SH-SY5Y (cell line): ENCODE measurements around the gene ANKK1.

Source experiments
- GATA2 ChIP-seq: IDR thresholded peaks from 2 replicates; pipeline ENCODE4 v1.6.1; 2011; ENCODE audit warnings: mild to moderate bottlenecking, low read depth, low read length
- GATA3 ChIP-seq: IDR thresholded peaks from 2 replicates; pipeline ENCODE4 v1.6.1; 2011; ENCODE audit warnings: low read depth, mild to moderate bottlenecking, low read length, moderate library complexity

The ANKK1 gene

GRCh38 chr11:113393501-113393985 lies 6.0 kb downstream of the ANKK1 start:
- TF ChIP-seq GATA3 (no peak), GATA2 (no peak)

DNA sequence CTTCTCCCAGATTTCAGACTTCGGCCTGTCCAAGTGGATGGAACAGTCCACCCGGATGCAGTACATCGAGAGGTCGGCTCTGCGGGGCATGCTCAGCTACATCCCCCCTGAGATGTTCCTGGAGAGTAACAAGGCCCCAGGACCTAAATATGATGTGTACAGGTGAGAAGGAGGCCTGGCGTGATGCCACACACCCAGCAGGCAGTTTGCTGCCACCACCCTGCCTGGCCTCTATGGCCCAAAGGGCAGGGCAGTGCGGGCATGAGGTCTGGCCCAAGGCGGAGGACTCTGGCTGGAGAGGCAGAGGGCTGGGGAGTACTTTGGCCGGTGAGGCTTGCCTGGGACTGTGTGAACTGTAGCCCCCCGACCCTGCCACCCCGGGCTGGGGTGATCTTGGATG lies 7.3 kb downstream of the ANKK1 start:
- TF ChIP-seq GATA3: no peak
- no peak for TF ChIP-seq GATA2

DNA sequence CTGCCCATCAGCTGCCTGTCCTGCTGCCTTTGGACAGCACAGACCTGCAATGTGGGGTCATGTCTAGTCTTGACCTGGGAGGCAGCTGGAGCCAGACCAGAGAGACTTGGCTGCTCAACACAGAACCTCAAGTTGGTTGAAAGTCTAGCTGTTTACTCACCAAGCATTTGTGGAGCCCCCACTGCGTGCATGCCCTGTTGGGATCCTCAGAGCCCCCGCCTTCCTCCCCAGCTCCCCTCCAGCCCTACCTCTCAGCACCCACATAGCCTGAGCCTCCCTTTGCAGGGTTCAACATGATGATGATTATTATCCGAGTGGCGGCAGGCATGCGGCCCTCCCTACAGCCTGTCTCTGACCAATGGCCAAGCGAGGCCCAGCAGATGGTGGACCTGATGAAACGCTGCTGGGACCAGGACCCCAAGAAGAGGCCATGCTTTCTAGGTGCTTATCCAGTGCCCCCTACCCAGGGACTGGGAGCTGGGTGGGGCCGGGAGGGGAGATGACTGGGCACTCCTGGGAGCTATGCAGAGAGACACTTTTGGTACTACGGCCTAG lies 8.3 kb downstream of the ANKK1 start:
- no peak for TF ChIP-seq GATA3
- no peak for TF ChIP-seq GATA2

DNA sequence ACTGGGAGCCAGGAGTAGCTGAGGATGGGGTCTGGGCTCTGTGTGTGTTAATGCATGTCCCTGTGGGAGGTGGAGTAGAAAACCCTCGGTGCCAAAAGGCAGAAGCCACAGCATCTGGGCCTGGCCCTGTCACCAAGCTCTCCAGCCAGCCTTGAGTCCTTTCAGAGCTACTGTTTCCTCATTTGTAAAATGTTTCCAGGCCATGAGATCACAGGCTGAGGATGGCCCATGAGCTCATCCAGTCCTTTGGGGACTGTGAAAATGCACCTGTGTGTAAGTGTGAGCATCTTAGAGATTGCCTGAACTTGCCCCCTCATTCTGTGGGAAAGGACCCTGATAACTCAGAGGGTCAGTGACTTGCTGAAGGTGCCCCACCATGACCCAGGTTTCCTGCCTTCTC lies 9.1 kb downstream of the ANKK1 start:
- TF ChIP-seq GATA2 (no peak), GATA3 (no peak)

DNA sequence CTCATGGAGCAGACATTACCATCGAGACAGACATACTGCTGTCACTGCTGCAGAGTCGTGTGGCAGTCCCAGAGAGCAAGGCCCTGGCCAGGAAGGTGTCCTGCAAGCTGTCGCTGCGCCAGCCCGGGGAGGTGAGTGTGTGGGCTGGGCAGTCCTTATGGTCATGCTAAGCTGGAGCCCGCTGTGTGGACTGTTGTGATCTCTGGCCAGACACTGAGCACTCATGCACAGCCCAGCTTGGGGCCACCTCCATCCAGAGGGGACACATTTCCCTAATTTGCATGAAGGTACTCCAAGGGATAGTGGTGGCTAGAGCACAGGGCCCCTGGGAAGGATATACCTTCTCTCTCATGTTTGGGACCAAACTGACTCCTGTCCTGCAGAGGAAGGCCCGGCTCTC lies 9.6 kb downstream of the ANKK1 start:
- no peak for TF ChIP-seq GATA3
- TF ChIP-seq GATA2: no peak

DNA sequence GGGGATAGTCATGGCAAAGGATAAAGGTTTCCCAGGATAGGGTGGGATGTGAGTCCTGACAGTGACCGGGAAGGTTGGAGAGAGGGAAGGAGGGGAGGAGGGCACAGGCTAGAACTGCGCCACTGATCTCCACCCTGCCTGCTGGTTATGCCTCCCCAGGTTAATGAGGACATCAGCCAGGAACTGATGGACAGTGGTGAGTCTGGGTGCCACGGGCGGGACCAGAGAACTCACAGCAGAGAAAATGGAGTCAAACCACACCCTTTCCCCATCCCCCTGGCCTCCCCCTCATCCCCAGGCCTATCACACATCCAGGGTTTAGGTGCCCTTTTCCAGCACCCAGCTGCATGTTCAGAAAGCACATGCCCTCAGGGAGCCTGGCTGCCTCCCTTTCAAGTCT lies 10.2 kb downstream of the ANKK1 start:
- no peak for TF ChIP-seq GATA2
- TF ChIP-seq GATA3: no peak

DNA sequence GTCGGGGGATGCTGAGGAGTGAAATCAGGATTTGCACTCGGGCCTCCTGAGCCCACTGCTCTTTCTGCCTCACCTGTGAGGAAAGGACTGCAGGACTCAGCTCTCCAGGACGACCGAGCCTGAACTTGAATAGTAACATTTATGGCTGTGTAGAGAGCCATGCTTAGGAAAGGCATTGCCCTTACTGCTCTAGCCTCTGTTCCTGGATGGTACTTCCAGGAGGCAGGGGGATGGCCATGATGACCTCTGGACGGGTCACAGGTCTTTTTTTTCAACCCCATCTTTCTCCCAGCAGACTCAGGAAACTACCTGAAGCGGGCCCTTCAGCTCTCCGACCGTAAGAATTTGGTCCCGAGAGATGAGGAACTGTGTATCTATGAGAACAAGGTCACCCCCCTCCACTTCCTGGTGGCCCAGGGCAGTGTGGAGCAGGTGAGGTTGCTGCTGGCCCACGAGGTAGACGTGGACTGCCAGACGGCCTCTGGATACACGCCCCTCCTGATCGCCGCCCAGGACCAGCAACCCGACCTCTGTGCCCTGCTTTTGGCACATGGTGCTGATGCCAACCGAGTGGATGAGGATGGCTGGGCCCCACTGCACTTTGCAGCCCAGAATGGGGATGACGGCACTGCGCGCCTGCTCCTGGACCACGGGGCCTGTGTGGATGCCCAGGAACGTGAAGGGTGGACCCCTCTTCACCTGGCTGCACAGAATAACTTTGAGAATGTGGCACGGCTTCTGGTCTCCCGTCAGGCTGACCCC lies 11.3 kb downstream of the ANKK1 start:
- no peak for TF ChIP-seq GATA2
- TF ChIP-seq GATA3: no peak

DNA sequence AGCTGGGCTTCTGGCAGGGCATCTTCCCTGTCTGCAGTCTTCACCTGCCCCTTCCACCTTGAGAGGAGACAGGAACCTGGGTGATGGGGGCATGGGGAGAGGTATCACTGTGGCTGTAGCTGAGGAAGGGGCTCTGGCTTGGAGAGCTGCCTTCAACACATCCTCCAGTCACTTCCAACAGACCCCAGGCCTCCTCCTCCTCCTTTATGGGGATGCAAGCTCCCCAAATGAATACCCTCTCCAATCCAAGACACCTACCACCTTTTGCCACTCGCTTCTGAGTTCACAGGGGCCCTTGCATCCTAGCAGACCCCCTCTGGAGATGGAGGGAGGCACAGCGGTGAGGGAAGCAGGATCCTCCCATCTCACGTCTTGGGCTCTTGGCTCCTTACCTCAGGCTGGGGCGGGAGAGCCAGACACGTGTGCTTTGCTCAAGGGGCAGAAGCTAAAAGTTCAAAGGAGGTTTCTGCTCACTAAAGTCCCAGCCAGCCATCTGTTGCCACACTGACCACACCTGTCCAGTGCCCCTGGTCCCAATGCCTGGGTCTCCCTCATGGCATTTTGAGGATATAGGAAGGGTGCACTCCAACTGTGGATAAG lies 13.2 kb downstream of the ANKK1 start:
- TF ChIP-seq GATA3 (no peak), GATA2 (no peak)

- TF ChIP-seq GATA3: no peak
- no peak for TF ChIP-seq GATA2
Measured at GRCh38 chr11:113401718-113402117, 14.1 kb downstream of the ANKK1 start.

DNA sequence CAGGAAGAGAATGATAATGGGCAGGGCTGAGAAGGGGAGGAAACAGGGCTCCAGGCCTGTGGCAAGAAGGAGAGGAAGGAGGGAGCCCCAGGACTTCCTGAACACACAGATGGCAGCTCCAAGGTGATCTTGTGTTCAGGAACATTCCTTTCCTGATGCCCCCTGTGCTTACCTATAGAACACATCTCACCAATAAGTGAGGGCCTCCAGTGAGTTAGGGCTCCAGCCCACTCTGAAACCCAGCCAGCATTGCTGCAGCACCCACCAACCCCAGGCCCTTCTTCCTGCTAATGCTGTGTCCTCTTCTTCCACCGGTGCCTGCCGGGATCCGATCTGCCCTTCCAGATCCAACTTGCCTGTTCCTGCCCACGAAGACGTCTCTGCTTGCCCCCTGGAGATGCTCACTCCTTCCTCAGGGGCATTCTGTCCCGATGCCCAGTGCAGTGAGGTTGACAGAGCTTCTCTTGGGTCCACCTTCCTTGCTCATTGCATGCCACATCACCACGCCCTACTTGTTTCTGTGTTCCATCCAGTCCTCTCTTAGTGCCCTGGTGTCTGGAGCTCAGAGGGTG lies 17.4 kb downstream of the ANKK1 start:
- TF ChIP-seq GATA3: no peak
- no peak for TF ChIP-seq GATA2

GRCh38 chr11:113405724-113406478 lies 18.3 kb downstream of the ANKK1 start:
- no peak for TF ChIP-seq GATA2
- no peak for TF ChIP-seq GATA3

DNA sequence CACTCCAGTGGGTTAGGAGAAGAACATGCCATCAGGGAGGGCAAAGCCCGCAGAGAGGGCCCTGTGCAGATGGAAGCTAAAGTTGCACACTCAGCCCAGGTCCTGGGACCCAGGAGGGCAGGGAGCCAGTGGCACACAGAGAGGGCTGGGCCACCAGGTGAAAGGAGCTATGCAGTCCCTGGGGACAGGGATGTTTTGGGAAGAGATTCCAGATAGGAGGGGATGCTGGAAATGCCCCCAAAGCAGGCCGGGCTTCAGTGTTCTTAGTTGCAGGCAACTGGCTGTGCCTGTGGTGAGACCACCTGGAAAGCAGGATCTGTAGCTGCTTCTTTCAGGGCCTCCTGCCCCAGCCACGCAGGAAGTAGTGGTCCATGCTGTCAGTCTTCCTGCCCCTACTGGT lies 19.6 kb downstream of the ANKK1 start:
- TF ChIP-seq GATA3 (no peak), GATA2 (no peak)

DNA sequence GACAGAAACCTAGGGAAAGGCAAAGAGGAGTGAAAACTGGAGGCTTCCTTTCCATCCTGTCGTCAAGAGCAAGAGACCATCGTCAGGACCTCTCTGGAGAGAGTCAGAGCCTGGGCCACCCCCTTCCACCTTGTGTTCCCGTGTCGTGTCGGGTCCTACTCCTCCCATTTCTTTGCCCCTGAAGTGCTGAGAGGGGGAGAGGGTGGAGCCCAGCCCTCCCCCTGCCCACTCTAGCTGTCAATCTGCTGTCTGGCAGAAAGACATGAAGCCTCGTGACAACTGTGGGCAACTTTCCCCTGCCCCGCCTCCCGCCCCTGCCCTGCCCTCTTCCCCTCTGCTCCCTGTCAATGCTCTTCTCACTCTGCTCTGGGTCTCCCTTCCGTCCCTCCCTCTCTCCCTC lies 20.6 kb downstream of the ANKK1 start:
- TF ChIP-seq GATA3 (no peak), GATA2 (no peak)

DNA sequence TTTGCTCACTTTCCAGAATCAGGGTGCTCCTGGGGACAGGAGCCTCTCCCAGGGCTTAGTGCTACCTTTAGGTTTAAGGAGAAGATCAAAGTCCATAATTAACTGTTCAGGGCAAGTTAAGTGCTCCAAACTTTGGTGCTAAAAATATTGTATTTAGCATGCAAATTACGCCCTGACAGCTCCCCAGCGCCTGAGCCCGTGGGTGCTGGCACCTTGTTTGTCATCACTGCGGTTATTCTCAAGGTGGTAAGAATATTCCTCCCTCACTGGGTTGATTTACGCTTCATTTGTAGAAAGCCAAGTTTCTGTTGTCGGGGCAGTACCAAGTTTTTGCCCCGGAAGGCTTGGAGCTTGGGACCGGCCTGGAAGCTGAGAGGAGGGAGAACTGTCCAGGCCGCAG lies 21.3 kb downstream of the ANKK1 start:
- TF ChIP-seq GATA3: no peak
- TF ChIP-seq GATA2: no peak

DNA sequence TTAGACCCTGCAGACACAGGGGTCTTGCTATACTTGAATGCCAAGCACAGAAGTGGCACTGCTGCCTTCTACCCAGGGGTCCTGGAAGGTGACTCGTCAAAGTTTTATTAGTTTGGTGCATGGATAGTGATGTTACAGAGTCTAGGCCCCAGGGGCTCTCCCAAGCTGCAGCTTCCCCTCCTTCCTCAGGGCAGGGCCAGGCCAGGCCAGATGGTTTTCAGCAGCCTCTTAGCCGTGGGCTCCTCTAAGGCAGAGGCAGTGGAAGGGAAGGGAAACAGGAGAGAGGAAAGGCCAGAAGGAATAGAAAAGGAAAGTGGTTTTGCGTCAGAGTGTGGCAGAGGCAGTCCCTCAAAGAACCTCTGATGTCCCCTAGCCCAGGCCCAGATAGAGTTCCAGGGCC lies 21.9 kb downstream of the ANKK1 start:
- TF ChIP-seq GATA3: no peak
- TF ChIP-seq GATA2: no peak
